ENCODE data around the gene OPN1LW.
"Not testable (repeated sequence)": the region's sequence is repeated elsewhere in the genome, so short reads cannot be mapped to it uniquely, and the experiment has no call there.

OPN1LW gene

DNA sequence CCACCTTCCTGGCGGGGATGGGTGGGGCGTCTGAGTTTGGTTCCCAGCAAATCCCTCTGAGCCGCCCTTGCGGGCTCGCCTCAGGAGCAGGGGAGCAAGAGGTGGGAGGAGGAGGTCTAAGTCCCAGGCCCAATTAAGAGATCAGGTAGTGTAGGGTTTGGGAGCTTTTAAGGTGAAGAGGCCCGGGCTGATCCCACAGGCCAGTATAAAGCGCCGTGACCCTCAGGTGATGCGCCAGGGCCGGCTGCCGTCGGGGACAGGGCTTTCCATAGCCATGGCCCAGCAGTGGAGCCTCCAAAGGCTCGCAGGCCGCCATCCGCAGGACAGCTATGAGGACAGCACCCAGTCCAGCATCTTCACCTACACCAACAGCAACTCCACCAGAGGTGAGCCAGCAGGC lies at the start of gene OPN1LW:
Gene OPN1LW (plus strand): TSS at position 234 of the 400 bp plus-strand sequence. CDS start 41 bp downstream, at position 275.
- not testable (repeated sequence) for DNase-seq

- no peak for DNase-seq
These were observed 49.2 kb upstream of the OPN1LW start for GRCh38 chrX:154094833-154095232.

DNA sequence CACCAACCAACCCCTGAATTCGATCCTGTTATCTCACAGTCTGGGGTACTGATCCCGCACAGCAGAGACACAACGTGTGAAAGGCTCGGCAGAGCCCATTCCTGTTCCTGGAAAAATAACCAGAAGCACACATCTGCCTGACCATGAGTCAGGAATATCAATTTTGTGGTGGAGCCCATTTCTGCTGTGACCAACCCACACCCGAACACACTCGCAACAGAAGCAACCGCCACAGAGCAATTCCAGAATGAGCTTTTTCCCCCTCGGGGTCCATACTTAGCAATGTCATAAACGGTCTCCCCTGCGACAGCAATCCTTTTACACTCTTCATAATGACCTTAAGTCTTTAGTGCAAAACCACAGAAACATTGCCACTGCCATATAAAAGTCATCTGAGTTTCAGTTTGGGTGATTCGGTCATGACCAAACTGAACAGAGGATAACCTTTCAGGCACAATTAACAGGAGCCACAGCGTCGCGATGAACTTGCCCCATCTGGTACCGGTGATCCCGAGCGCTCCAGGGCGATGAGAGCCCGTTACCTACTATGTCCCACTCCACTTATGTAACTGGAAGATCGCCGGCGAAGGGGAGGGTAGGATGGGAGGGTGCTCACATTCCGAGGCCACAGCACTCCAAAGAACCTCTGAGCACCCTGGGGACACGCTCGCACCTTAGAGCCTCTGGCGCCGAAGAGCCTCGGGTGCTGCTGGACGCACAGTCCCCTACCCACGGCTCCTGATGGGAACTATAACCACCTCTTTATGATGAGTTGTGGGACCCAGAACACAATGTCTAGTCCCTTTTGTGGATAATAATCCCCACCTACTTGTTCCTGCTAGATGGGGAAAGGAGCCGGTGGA lies 47.7 kb upstream of the OPN1LW start:
- no peak for DNase-seq

GRCh38 chrX:154097003-154097588 lies 46.9 kb upstream of the OPN1LW start:
- DNase-seq, result peak; percentile 22 to 55

DNA sequence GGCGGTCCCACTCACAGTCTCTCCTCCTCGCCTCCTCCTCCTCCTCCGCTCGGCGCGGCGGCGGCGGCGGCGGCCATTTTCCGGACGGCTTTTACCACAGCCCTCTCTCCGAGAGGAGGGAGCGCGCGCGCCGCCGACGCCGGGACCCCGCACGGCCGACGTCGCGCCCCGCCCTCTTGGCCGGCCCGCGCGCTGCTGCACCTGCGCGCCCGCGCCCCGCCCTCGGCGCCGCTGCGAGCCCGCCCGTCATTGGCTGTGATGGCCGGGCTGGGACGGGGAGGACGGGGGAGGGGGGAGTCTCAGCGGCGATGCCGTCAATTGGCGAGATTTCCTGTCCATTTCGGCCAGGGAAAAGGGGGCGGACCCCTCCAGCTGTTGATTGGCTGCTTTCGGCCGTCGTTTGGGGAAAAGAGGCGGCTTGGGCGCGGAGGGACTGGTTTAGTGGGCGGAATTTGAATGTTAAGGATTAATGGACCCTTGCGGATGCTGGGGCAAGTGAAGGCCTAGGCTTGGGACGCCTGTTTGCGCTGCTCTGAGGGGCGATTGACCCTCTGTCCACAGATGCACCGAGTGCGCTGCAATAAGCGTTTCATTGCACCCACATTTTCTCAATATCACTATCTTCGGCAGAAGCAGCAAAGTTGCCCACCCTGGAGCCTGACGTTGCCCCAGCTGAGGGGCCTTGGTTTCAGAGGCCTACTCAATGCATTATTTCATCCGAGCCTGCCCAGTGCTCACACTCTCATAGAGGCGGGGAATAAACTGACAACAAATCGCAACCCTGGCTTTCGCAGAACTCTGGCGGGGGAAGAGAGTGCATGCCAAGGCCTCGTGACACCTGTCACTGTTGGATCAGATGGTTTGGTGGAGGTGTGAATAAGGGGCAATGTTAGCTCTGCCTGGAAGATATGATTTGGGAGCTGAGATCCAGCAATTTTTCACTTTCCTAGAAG lies 46.2 kb upstream of the OPN1LW start, which contains the start of gene MECP2:
Gene MECP2 (minus strand): TSS at position 129 of the 953 bp plus-strand sequence.
- DNase-seq, result peak; percentile 53 to 81

- DNase-seq, result no peak
These were observed 45.5 kb upstream of the OPN1LW start for GRCh38 chrX:154098551-154098950.

DNA sequence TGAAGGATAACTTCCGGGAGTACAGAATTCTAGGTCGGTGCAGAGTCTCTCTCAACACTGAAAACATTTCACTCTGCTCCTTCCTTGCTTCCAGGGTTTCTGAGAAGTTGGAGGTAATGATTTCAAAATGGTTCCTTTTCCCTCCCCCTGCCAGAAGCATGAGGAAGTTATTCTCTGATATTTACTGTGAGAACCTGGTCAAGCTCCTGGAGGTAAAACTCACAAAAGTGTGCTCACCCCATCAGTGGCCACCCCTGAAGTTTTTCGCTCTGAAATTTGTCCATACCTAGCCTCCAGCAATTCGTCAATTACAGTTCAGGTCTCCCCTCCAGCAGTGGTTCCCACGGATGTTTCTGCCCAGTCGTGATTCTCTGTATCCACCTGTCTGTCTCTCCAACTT lies 30.3 kb upstream of the OPN1LW start:
- DNase-seq, result no peak

GRCh38 chrX:154114652-154115051 lies 29.4 kb upstream of the OPN1LW start:
- no peak for DNase-seq

DNA sequence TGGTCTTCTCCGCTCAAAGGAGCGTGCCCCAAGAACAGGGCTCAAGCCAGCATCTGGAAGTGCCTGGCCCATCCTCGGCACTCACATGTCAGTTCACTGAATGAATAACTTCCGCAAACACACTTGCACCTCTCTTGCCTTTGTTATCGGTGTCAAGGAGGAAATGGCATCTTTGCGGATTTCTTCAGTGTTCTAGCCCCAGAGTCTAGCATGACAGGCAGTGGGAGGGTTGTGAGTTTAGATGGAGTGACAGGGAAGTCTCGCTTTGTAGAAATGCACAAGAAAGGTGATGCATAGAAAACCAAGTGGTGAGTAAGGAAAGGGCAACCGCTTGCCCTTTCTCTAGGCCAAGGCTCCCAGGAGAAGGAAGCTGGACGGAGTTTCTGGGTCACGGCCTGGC lies 29.0 kb upstream of the OPN1LW start:
- DNase-seq, result no peak

DNA sequence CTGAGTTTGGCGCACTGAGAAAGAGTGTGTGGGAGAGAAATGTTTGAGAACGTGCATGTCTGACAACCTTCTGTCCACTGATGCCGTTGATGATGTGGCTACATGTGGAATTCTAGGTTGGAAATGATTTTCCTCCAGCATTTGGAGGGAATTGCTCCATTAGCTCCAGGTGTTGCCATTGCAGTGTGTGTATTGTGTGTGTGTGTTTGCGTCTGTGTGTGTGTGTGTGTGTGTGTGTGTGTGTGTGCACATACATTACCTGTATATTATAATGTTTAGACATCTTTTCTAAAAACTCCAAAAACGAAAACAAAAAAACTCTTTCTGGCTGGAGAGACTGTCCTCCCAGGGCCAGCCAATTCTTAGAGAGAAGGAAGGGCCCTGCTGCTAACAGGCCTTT lies 28.3 kb upstream of the OPN1LW start:
- DNase-seq, result no peak

DNA sequence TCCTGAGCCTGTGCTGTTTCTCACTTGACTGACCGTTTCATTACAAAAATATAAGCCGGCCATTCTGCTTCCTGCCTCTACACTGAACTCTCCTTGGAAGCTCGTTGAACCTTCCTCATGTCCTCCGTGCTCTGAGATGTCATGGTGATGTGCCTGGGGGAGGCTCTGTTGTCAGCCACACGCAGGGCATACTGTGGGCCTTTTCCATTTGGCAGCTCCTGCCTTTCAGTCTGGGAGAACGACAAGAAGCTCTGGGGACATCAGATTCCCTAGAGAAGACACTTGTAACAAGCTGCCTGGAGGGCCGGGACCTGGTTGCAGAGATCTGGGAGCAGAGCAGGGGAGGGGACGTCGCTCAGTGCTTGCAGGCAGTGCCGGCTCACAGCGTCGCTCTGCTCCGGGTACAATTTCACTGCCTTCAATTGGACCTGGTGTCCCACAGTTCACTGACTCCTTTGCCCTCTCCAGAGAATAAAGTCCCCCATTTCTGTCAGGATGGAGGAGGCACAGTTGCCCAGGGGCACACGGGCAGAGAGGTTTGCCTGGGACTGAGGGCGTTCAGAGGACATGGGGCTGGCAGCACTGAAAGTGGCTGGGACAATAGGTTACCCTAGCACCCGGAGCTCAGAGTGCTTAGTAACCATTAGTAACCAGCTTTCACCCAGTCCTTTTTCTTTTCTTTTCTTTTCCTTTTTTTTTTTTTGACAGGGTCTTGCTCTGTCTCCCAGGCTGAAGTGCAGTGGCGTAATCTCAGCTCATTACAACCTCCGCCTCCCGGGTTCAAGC lies 27.4 kb upstream of the OPN1LW start:
- no peak for DNase-seq

DNA sequence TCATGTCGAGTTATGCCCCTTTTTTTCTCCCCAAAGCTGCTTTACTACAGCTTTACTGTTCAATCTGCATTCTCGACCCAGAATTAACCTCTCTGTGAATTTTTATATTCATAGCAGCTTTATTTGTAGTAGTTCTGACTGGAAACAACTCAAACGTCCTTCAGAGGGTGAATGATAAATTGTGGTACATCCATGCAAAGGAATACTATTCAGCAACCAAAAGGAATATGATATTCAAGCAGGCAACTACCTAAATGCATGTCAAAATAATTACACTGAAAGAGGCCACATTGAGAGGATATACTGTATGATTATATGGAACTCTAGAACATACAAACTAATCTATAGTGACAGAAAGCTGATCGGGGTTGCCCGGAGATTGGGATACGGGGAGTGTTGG lies 26.5 kb upstream of the OPN1LW start:
- no peak for DNase-seq

DNA sequence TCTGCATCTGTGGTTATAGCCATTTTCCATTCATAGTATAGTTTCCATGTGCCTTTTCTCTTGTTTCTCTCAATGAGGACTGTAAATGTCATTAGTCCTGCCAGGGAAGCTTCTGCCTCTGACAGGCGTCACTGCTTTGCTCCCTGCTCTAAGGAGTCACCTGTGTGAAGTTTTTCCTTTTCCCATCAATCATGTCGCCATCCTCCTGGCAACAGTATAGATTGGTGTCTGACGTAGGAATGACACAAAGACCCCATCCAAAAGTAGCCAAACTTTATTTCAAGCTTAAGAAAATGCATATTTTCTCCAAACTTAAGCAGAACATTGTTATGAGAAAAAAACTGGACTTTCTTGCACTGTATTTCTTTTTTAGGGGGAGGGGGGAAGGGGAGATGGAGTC lies 23.5 kb upstream of the OPN1LW start:
- DNase-seq, result no peak

- no peak for DNase-seq
These were observed 22.8 kb upstream of the OPN1LW start for GRCh38 chrX:154121207-154121606.

DNA sequence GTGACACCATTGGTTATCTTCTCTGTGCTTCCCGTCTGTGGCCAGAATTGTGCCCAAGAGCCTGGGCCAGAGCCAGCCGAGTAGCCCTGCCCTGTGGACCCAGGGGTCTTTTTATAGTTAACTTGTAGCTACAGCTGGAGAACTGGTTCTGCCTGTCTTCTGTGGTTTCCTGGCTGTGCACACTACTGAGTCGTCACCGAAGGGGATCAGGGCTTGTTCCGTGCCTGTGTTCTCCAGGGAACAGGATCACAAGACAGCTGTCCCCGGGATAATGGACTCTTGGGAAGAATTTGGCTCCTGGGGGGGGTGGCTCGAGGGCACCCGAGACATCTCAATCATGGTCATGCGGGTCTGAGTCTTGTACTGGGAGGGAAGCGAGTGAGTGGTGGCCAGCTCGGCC lies 22.1 kb upstream of the OPN1LW start:
- no peak for DNase-seq

DNA sequence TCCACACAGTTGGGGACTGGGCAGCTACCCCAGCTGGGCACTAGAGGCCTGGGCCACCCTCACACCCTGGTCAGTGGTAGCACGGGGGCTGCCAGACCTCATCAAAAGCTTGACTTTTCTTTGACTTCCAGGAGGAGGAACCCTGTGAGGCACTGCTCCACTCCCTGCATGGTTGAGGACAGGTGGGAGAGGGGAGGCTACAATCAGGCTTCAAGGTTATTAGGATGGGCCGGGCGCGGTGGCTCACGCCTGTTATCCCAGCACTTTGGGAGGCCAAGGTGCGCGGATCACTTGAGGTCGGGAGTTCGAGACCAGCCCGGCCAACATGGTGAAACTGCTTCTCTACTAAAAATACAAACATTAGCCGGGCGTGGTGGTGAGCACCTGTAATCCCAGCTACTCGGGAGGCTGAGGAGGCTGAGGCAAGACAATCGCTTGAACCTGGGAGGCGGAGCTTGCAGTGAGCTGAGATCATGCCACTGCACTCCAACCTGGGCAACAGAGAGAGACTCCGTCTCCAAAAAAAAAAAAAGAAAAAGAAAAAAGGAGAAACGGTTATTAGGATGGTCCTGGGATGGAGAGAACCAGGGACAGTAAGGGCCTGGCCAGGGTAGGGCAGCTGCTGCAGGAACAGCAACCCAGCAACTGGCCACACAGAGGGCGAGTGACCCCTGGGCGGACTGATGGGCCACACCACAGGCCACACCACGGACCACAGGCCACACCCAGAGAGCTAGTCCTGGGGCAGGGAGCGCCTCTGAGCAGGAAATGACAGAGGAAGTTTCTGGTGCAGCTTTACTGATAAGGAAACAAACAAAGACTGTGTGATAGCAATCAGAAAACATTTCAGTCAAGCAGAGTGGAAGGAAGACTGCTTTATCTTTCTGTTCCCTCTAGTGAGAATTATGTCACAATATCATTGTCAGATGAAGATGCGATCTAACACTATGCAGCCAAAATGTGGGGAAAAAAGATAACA lies 20.5 kb upstream of the OPN1LW start:
- no peak for DNase-seq

- no peak for DNase-seq
These were observed 18.5 kb upstream of the OPN1LW start for GRCh38 chrX:154125391-154126040.

- no peak for DNase-seq
These were observed 17.9 kb upstream of the OPN1LW start for GRCh38 chrX:154126101-154126500.

DNA sequence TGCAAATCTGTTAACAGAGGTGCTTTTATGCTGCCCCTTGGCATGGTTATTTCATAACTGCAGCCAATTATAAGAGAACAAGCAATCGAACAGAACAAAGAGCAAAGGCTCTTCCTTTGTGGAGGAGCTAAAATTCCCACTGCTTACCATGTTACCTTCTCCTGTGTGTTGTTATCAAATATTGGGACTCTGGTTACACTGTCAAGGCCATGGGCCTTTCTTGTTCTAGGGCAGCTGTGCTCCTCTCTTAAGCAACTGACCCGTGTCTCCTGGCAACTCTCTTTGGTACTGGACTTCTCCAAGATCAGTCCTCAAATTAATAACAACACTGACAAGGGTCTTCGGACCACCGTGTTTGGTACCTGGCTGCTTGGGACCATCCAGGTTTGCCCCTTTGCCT lies 12.1 kb upstream of the OPN1LW start:
- DNase-seq, result no peak

DNA sequence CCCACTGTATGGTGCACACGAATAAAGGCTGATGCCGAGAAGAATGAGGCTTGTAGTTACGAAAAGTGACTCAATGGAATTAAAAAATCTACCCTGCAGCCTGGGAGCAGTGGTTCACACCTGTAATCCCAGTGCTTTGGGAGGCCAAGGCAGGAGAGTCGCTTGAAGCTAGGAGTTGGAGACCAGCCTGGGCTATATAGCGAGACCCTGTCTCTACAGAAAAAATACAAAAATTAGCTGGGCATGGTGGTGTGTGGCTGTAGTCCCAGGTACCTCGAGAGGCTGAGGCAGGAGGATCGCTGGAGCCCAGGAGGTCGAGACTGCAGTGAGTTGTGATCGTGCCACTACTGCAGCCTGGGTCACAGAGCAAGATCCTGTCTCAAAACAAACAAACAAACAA lies 11.7 kb upstream of the OPN1LW start:
- no peak for DNase-seq

Data from SHP77 (cell line).